ENCODE measurements around the gene SF3B3. TPM values are rescaled to one million over a fixed set of nuclear protein-coding genes. Genes with fewer than 3 reads are reported as not detected.
A peak's percentile ranks its signal among the peaks of the same experiment; 100 is the strongest.

The SF3B3 gene
- total RNA-seq, 6 donors from 2014 or later: 63.9 to 168 (median 105) TPM

GRCh38 chr16:70572926-70573270 lies 49.3 kb downstream of the SF3B3 start:
- Histone ChIP-seq H3K27me3 (no peaks in the 10 kb centered on the region), H3K27ac (peak overlapping the region; percentile 46 to 62 (median 50)), H3K4me3 (no peak overlapping the region), H3K9me3 (no peaks in the 10 kb centered on the region), H3K4me1 (peaks cover 30 to 60% (median 50%) of the 10 kb centered on the region in 4 donors), H3K36me3 (peaks cover 37 to 70% (median 49%) of the 10 kb centered on the region in 4 donors)
- no peak for DNase-seq
- WGBS, 2 donors: 63 to 75% methylated on average over 2 of the region's 2 CpGs
- ATAC-seq (ENCODE audit: low FRiP score in 2 of 2): no peak
- TF ChIP-seq EP300 (IDR thresholded peaks at IDR 0.05) (no peak), POLR2A (IDR thresholded peaks at IDR 0.05) (no peak), POLR2AphosphoS5 (IDR thresholded peaks at IDR 0.05) (no peak), CTCF (IDR thresholded peaks at IDR 0.05) (no peak)

- ATAC-seq (ENCODE audit: low FRiP score in 2 of 2): peak; percentile 47 to 71
- H3K27me3 ChIP-seq: no peaks in the 10 kb centered on the region
- H3K36me3 ChIP-seq: peaks cover 32 to 63% (median 42%) of the 10 kb centered on the region in 4 donors
- WGBS, 2 donors: 27 to 34% methylated on average over 5 of the region's 5 CpGs
- peaks cover 30 to 60% (median 50%) of the 10 kb centered on the region in 4 donors for H3K4me1 ChIP-seq
- peak overlapping the region in 3 of 4 donors; percentile 47 to 62 (median 54) for H3K27ac ChIP-seq
- no peak overlapping the region for H3K4me3 ChIP-seq
- no peaks in the 10 kb centered on the region for H3K9me3 ChIP-seq
- no peak for TF ChIP-seq POLR2A (IDR thresholded peaks at IDR 0.05)
- peak; percentile 8 to 52 for TF ChIP-seq POLR2AphosphoS5 (IDR thresholded peaks at IDR 0.05)
- peak in 1 of 2 donors; percentile 50 for DNase-seq
Measured at GRCh38 chr16:70573451-70574121, 50.0 kb downstream of the SF3B3 start.

- no peak for DNase-seq
- TF ChIP-seq POLR2AphosphoS5 (IDR thresholded peaks at IDR 0.05) (no peak), EP300 (IDR thresholded peaks at IDR 0.05) (no peak), POLR2A (IDR thresholded peaks at IDR 0.05) (no peak)
- 88 to 95% methylated on average over 8 of the region's 8 CpGs for WGBS, 2 donors
- H3K4me3 ChIP-seq: no peak overlapping the region
- H3K27ac ChIP-seq: peak overlapping the region in 2 of 4 donors; percentile 54 to 62
- H3K4me1 ChIP-seq: peaks cover 34 to 61% (median 53%) of the 10 kb centered on the region in 4 donors
- no peaks in the 10 kb centered on the region for H3K27me3 ChIP-seq
- ATAC-seq (ENCODE audit: low FRiP score in 2 of 2): no peak
- no peaks in the 10 kb centered on the region for H3K9me3 ChIP-seq
- peaks cover 20 to 52% (median 31%) of the 10 kb centered on the region in 4 donors for H3K36me3 ChIP-seq
Measured at GRCh38 chr16:70574595-70575271, 51.1 kb downstream of the SF3B3 start.

GRCh38 chr16:70575376-70575775 lies 51.8 kb downstream of the SF3B3 start:
- Histone ChIP-seq H3K27ac (no peak overlapping the region), H3K4me1 (peaks cover 35 to 61% (median 51%) of the 10 kb centered on the region in 4 donors), H3K9me3 (no peaks in the 10 kb centered on the region), H3K27me3 (no peaks in the 10 kb centered on the region), H3K36me3 (peaks cover 14 to 45% (median 24%) of the 10 kb centered on the region in 4 donors), H3K4me3 (no peak overlapping the region)
- ATAC-seq (ENCODE audit: low FRiP score in 2 of 2) (no peak), DNase-seq (no peak)
- 93 to 97% methylated on average over 5 to 7 of the region's 7 CpGs for WGBS, 2 donors
- no peak for TF ChIP-seq POLR2A (IDR thresholded peaks at IDR 0.05)
- TF ChIP-seq EP300 (IDR thresholded peaks at IDR 0.05): no peak
- TF ChIP-seq CTCF (IDR thresholded peaks at IDR 0.05): no peak

GRCh38 chr16:70576431-70577255 lies 53.0 kb downstream of the SF3B3 start:
- Histone ChIP-seq H3K36me3 (peaks cover under 1 to 32% (median 11%) of the 10 kb centered on the region in 4 donors), H3K27ac (peak overlapping the region in 2 of 4 donors; percentile 27 to 35), H3K27me3 (no peaks in the 10 kb centered on the region), H3K4me1 (peaks cover 34 to 49% (median 45%) of the 10 kb centered on the region in 4 donors), H3K9me3 (no peaks in the 10 kb centered on the region), H3K4me3 (no peak overlapping the region)
- TF ChIP-seq POLR2AphosphoS5 (IDR thresholded peaks at IDR 0.05): peak in 1 of 2 donors; percentile 19
- no peak for TF ChIP-seq EP300 (IDR thresholded peaks at IDR 0.05)
- TF ChIP-seq CTCF (IDR thresholded peaks at IDR 0.05): no peak
- no peak for TF ChIP-seq POLR2A (IDR thresholded peaks at IDR 0.05)
- peak in 1 of 2 donors; percentile 22 for ATAC-seq (ENCODE audit: low FRiP score in 2 of 2)
- 51 to 52% methylated on average over 9 to 10 of the region's 10 CpGs for WGBS, 2 donors
- DNase-seq: no peak

Data from upper lobe of left lung (tissue), 6 donors.